Prostate gland (tissue), 2 donors: ENCODE measurements around the gene RTF1. TPM values are rescaled to one million over a fixed set of nuclear protein-coding genes. Genes with fewer than 3 reads are reported as not detected.
A peak's percentile ranks its signal among the peaks of the same experiment; 100 is the strongest.
"Not testable (repeated sequence)": the region's sequence is repeated elsewhere in the genome, so short reads cannot be mapped to it uniquely, and the experiment has no call there.

Source experiments
- DNase-seq: peaks from one replicate; pipeline ENCODE4 v3.0.0-alpha.2; 2019; ENCODE audit warnings: low spot score
- H3K27ac ChIP-seq, 2 donors: fragments of 200-600 bp; sonication (generic); 2 replicates each; pipeline ENCODE4 v1.5.1; 2017 to 2019
- H3K27me3 ChIP-seq: fragments of 200-600 bp; sonication (generic); replicated peaks from 2 replicates; pipeline ENCODE4 v1.5.1; 2019; ENCODE audit not compliant: insufficient read depth
- H3K36me3 ChIP-seq, 2 donors: fragments of 200-600 bp; sonication (generic); 1 replicate in 1 of 2; 2 replicates in 1 of 2; pipeline versions ENCODE4 v1.5.1 to v1.8.1; 2017 to 2019
- H3K4me1 ChIP-seq: fragments of 200-600 bp; sonication (generic); replicated peaks from 2 replicates; pipeline ENCODE4 v1.5.1; 2019
- H3K4me3 ChIP-seq, 2 donors: fragments of 200-600 bp; sonication (generic); 2 replicates each; pipeline ENCODE4 v1.5.1; 2017 to 2019
- H3K9me3 ChIP-seq: fragments of 200-600 bp; sonication (generic); 2 replicates; pipeline ENCODE4 v1.5.1; 2017
- POLR2A ChIP-seq: fragments of 450-650 bp; IDR thresholded peaks from one replicate; pipeline ENCODE4 v1.6.1; 2016; ENCODE audit warnings: antibody characterized with exemption, mild to moderate bottlenecking
- POLR2AphosphoS5 ChIP-seq: sonication (generic); formaldehyde crosslinking; IDR thresholded peaks from one replicate; pipeline ENCODE4 v1.6.1; 2017; ENCODE audit warnings: antibody characterized with exemption
- WGBS: methylation state at CpG from one replicate; pipeline ENCODE4 v1.1.5; 2018; 5-methylcytosine and 5-hydroxymethylcytosine counted together
- intact Hi-C: fragments of 100-400 bp; cut with DNase I; formaldehyde crosslinking; loops from one replicate; pipeline ENCODE4 v1.14.2; 2022
- total RNA-seq, 2 donors: library from RNA; depleted of rRNA; stranded (reverse); fragments of >200 nt; gene quantifications; one replicate each; pipeline ENCODE4 v1.1.0, GENCODE V29; 2016
- TF ChIP-seq, protein P1 (sequence below), 4 experiments: fragments of 200-600 bp in 2 of 4; fragments of 450-650 bp in 2 of 4; sonication (generic) in 2 of 4; IDR thresholded peaks; 1 replicate in 3 of 4; 2 replicates in 1 of 4; pipeline ENCODE4 v1.5.1; 2016 to 2019; ENCODE audit warnings: antibody characterized with exemption in 4 of 4, mild to moderate bottlenecking in 2 of 4, moderate library complexity in 2 of 4

Gene RTF1
- 10 to 100 TPM; 23.8 to 52.4 TPM for total RNA-seq

- WGBS: under 1% methylated on average over 50 of the region's 74 CpGs
- Histone ChIP-seq H3K36me3 (no peaks in the 10 kb centered on the region), H3K27me3 (no peaks in the 10 kb centered on the region), H3K4me1 (no peaks in the 10 kb centered on the region), H3K4me3 (peak within 1 kb of the TSS; percentile 83 to 92), H3K9me3 (no peaks in the 10 kb centered on the region), H3K27ac (peak within 1 kb of the TSS; percentile 82)
- TF ChIP-seq POLR2AphosphoS5: peak; percentile 78
- TF ChIP-seq, protein P1, sequence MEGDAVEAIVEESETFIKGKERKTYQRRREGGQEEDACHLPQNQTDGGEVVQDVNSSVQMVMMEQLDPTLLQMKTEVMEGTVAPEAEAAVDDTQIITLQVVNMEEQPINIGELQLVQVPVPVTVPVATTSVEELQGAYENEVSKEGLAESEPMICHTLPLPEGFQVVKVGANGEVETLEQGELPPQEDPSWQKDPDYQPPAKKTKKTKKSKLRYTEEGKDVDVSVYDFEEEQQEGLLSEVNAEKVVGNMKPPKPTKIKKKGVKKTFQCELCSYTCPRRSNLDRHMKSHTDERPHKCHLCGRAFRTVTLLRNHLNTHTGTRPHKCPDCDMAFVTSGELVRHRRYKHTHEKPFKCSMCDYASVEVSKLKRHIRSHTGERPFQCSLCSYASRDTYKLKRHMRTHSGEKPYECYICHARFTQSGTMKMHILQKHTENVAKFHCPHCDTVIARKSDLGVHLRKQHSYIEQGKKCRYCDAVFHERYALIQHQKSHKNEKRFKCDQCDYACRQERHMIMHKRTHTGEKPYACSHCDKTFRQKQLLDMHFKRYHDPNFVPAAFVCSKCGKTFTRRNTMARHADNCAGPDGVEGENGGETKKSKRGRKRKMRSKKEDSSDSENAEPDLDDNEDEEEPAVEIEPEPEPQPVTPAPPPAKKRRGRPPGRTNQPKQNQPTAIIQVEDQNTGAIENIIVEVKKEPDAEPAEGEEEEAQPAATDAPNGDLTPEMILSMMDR (IDR thresholded peaks at IDR 0.05): peak in 1 of 4 experiments; percentile 1
- TF ChIP-seq POLR2A: peak; percentile 89
- peak; percentile 94 for DNase-seq
- intact Hi-C loops: no loop called here
These were observed at the start of gene RTF1 for GRCh38 chr15:41416742-41417417. TSS of gene RTF1 (plus strand) at chr15:41417095. CDS start at chr15:41417116, 21 bp downstream.

- no peaks in the 10 kb centered on the region for H3K9me3 ChIP-seq
- no peaks in the 10 kb centered on the region for H3K36me3 ChIP-seq
- DNase-seq: no peak
- TF ChIP-seq, protein P1 (IDR thresholded peaks at IDR 0.05): no peak
- no peak for TF ChIP-seq POLR2AphosphoS5
- TF ChIP-seq POLR2A: no peak
- no peak overlapping the region for H3K4me3 ChIP-seq
- H3K27me3 ChIP-seq: no peaks in the 10 kb centered on the region
- no peaks in the 10 kb centered on the region for H3K4me1 ChIP-seq
- no peak overlapping the region for H3K27ac ChIP-seq
- intact Hi-C loops: no loop called here
- WGBS: 92% methylated on average over 3 of the region's 3 CpGs
These were observed 49.5 kb upstream of the RTF1 start for GRCh38 chr15:41367418-41367817.

- TF ChIP-seq POLR2A (no peak), POLR2AphosphoS5 (no peak)
- TF ChIP-seq, protein P1 (IDR thresholded peaks at IDR 0.05): no peak
- Histone ChIP-seq H3K27ac (no peak overlapping the region), H3K27me3 (no peaks in the 10 kb centered on the region), H3K4me1 (no peaks in the 10 kb centered on the region), H3K4me3 (no peak overlapping the region), H3K36me3 (no peaks in the 10 kb centered on the region), H3K9me3 (no peaks in the 10 kb centered on the region)
- intact Hi-C loops: no loop called here
- no peak for DNase-seq
- WGBS: 91% methylated on average over 4 of the region's 4 CpGs
These were observed 38.9 kb upstream of the RTF1 start for GRCh38 chr15:41377978-41378377.

DNA sequence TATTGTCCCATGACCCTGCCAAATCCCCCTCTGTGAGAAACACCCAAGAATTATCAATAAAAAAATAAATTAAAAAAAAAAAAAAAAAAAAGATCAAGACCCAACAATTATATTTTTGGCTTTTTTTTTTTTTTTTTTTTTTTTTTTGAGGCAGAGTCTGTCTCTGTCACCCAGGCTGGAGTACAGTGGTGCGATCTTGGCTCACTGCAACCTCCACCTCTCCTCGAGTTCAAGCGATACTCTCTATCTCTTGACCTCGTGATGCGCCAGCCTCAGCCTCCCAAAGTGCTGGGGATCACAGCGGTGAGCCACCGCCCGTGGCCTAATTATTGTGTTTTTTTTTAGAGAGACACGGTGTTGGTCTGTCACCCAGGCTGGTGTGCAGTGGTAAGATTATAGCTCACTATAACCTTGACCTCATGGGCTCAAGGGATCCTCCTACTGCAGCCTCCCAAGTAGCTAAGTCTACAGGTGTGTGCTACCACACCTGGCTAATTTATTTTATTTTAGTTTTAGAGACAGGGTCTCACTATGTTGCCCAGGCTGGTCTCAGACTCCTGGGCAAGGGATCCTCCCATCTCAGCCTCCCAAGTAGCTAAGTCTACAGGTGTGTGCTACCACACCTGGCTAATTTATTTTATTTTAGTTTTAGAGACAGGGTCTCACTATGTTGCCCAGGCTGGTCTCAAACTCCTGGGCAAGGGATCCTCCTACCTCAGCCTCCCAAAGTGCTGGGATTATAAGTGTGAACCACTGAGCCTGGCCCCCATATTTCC lies 32.7 kb upstream of the RTF1 start:
- H3K27me3 ChIP-seq, H3K4me3 ChIP-seq, H3K27ac ChIP-seq, H3K9me3 ChIP-seq, H3K36me3 ChIP-seq, DNase-seq, intact Hi-C loops, H3K4me1 ChIP-seq: not testable (repeated sequence)
- WGBS: 91% methylated on average over 9 of the region's 9 CpGs

DNA sequence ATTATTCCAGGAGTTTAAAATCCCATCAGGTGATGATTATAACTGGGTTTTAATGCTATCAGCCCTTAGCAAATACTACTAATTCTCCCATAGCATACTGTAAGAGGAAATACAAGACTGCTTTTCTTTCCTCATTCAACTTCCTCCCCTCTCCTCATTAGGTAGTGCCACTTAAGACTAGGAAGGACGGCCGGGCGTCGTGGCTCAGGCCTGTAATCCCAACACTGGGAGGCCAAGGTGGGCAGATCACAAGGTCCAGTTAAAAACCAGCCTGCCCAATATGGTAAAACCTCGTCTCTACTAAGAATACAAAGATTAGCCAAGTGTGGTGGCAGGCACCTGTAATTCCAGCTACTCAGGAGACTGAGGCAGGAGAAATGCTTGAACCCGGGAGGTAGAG lies 29.2 kb upstream of the RTF1 start:
- intact Hi-C loops: no loop called here
- H3K36me3 ChIP-seq: no peaks in the 10 kb centered on the region
- 89% methylated on average over 6 of the region's 6 CpGs for WGBS

More for the DNA sequence above, 29.2 kb upstream of the RTF1 start:
- no peak overlapping the region for H3K27ac ChIP-seq
- no peaks in the 10 kb centered on the region for H3K27me3 ChIP-seq
- TF ChIP-seq POLR2A: no peak
- H3K4me1 ChIP-seq: no peaks in the 10 kb centered on the region
- no peaks in the 10 kb centered on the region for H3K9me3 ChIP-seq
- DNase-seq: no peak
- no peak overlapping the region for H3K4me3 ChIP-seq
